ENCODE measurements around the gene GLB1L2. TPM values are rescaled to one million over a fixed set of nuclear protein-coding genes. Genes with fewer than 3 reads are reported as not detected.
A peak's percentile ranks its signal among the peaks of the same experiment; 100 is the strongest.

The GLB1L2 gene
- total RNA-seq, 1 experiment from 2014 or later: 19.0 TPM

DNA sequence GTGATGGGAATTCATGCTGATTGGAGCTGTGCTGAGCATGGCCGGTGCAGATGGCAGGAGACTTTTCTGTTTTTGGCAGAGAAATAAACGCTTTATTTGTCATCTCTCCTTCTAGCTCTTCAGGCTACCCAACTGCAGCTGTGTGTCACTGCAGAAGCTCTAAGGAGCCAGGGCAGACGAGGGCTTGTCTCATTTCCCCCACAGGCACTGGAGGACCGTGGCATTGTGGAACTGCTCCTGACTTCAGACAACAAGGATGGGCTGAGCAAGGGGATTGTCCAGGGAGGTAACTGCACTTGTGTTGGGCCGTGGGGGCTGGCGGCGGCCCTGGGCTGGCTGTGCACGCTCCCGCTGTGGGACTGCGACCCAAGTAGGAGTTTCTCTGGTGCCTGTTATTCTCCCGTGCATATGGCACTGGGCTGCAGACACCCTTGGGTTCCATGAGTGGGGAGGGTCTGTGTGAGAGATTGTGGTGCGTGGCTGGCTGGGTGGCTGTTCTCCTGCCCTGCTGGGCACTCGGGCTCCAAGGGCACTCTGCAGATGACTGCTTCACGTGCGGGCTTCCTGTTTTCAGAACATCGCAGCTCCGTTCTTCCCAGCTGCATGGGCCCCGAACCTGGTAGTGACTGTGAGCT is 27.2 kb downstream of the GLB1L2 start:
- no peak overlapping the region for H3K27ac Mint-ChIP-seq (ENCODE audit: unreplicated experiment)
- H3K27me3 Mint-ChIP-seq (ENCODE audit: unreplicated experiment): no peaks in the 10 kb centered on the region
- no peak for DNase-seq
- H3K4me3 Mint-ChIP-seq (ENCODE audit: low read depth, unreplicated experiment): no peak overlapping the region
- TF ChIP-seq, protein P1, sequence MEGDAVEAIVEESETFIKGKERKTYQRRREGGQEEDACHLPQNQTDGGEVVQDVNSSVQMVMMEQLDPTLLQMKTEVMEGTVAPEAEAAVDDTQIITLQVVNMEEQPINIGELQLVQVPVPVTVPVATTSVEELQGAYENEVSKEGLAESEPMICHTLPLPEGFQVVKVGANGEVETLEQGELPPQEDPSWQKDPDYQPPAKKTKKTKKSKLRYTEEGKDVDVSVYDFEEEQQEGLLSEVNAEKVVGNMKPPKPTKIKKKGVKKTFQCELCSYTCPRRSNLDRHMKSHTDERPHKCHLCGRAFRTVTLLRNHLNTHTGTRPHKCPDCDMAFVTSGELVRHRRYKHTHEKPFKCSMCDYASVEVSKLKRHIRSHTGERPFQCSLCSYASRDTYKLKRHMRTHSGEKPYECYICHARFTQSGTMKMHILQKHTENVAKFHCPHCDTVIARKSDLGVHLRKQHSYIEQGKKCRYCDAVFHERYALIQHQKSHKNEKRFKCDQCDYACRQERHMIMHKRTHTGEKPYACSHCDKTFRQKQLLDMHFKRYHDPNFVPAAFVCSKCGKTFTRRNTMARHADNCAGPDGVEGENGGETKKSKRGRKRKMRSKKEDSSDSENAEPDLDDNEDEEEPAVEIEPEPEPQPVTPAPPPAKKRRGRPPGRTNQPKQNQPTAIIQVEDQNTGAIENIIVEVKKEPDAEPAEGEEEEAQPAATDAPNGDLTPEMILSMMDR (IDR thresholded peaks at IDR 0.05; ENCODE audit: unreplicated experiment): no peak
- no peaks in the 10 kb centered on the region for H3K4me1 Mint-ChIP-seq (ENCODE audit: low read depth, unreplicated experiment)
- intact Hi-C loops (cut with micrococcal nuclease; ENCODE audit: unreplicated experiment): no loop called here
- CTCF ChIA-PET: no interaction called here
- H3K36me3 Mint-ChIP-seq (ENCODE audit: insufficient read depth, unreplicated experiment): peaks cover 3% of the 10 kb centered on the region
- BruUV-seq (replicated peaks): no TSS peak
- peaks cover 3% of the 10 kb centered on the region for H3K9me3 Mint-ChIP-seq (ENCODE audit: low read depth, unreplicated experiment)

DNA sequence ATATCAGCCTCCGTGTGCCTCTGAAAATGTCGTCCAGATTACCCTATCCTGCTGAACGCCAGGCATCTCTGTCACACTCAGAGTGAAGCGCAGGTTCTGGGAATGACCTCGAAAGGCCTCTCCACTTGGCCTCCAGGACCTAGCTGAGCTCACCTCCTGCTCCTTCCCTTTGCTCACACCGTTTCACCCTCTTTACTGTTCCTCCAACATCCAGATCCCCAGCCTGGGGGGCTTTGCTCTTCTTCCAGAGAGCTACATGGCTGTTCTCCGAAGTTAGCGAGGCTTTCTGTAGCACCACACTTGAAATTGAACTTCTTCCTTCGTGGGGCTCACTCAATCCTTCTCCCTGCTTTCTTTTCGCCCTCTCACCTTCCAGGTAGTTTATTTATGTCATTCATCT is 27.9 kb downstream of the GLB1L2 start:
- H3K27me3 Mint-ChIP-seq (ENCODE audit: unreplicated experiment): no peaks in the 10 kb centered on the region
- no peak overlapping the region for H3K4me3 Mint-ChIP-seq (ENCODE audit: low read depth, unreplicated experiment)
- peaks cover 3% of the 10 kb centered on the region for H3K36me3 Mint-ChIP-seq (ENCODE audit: insufficient read depth, unreplicated experiment)
- CTCF ChIA-PET: no interaction called here
- no TSS peak for BruUV-seq (replicated peaks)
- no peaks in the 10 kb centered on the region for H3K4me1 Mint-ChIP-seq (ENCODE audit: low read depth, unreplicated experiment)
- TF ChIP-seq, protein P1 (IDR thresholded peaks at IDR 0.05; ENCODE audit: unreplicated experiment): no peak
- H3K9me3 Mint-ChIP-seq (ENCODE audit: low read depth, unreplicated experiment): peaks cover 3% of the 10 kb centered on the region
- intact Hi-C loops (cut with micrococcal nuclease; ENCODE audit: unreplicated experiment): no loop called here
- no peak for DNase-seq
- no peak overlapping the region for H3K27ac Mint-ChIP-seq (ENCODE audit: unreplicated experiment)

DNA sequence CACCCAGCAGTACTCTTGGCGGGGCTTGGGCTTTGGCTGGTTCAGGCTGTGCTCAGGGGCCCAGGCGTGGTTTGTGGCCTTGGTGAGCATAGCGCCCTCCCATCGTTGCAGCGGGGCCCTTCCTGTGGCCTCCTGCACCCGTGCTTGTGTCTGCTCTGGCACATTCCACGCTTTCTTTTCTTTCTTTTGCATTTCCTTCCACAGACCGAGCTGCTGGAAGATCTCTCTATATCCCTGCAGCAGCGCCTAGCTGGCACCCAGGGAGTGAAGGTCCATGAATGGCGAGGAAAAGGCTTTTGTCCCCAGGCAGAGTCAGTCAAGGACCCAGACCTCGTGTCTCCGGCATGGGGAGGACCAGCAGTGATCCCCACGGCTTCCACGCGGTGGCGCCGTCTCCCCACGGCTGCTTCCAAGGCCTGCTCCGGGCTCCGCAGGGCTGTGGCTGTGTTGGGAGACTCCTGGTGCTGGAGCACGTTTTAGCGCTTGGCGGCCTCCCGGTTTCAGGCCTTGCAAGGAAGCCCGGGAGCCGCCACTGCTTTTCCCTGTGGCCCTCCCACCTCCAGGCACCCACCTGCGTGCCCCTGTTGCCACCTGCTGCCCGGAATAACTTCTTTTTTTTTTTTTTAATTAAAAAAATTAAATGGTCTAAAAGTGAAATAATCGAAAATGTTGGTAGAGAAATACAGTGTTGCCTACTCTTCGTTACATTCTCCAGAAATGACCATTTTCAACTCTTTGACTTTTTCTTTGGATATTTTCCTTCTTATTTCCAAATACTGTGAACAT is 28.5 kb downstream of the GLB1L2 start:
- BruUV-seq (replicated peaks): no TSS peak
- peak; percentile 62 for DNase-seq
- TF ChIP-seq, protein P1 (IDR thresholded peaks at IDR 0.05; ENCODE audit: unreplicated experiment): peak; percentile 68
- peaks cover 3% of the 10 kb centered on the region for H3K36me3 Mint-ChIP-seq (ENCODE audit: insufficient read depth, unreplicated experiment)
- peaks cover 3% of the 10 kb centered on the region for H3K9me3 Mint-ChIP-seq (ENCODE audit: low read depth, unreplicated experiment)
- intact Hi-C loops (cut with micrococcal nuclease; ENCODE audit: unreplicated experiment): no loop called here
- H3K4me3 Mint-ChIP-seq (ENCODE audit: low read depth, unreplicated experiment): no peak overlapping the region
- H3K27me3 Mint-ChIP-seq (ENCODE audit: unreplicated experiment): no peaks in the 10 kb centered on the region
- CTCF ChIA-PET: no interaction called here
- no peaks in the 10 kb centered on the region for H3K4me1 Mint-ChIP-seq (ENCODE audit: low read depth, unreplicated experiment)
- no peak overlapping the region for H3K27ac Mint-ChIP-seq (ENCODE audit: unreplicated experiment)

DNA sequence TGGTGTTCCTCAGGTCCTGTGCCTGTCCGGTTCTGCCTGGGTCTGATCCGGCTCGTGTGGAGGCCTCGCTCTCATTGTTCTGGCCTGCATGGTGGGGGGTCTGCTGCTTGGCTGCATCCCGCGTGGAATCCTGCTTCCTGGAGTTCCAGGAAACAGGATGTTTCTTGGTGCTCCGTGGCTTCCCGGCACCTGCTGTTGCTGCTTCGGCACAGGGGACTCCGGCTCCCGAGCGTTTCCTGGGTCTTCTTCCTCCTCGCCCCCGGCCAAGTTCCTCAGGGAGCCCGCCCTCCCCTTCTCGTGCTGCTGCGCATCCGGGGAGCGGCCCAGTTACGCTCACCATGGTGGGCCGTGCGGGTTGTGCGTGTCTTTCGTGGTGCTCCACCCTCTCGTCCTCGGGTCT is 29.9 kb downstream of the GLB1L2 start:
- CTCF ChIA-PET: no interaction called here
- H3K27me3 Mint-ChIP-seq (ENCODE audit: unreplicated experiment): no peaks in the 10 kb centered on the region
- TF ChIP-seq, protein P1 (IDR thresholded peaks at IDR 0.05; ENCODE audit: unreplicated experiment): no peak
- DNase-seq: no peak
- H3K4me1 Mint-ChIP-seq (ENCODE audit: low read depth, unreplicated experiment): no peaks in the 10 kb centered on the region
- H3K9me3 Mint-ChIP-seq (ENCODE audit: low read depth, unreplicated experiment): peaks cover 3% of the 10 kb centered on the region
- intact Hi-C loops (cut with micrococcal nuclease; ENCODE audit: unreplicated experiment): no loop called here
- H3K36me3 Mint-ChIP-seq (ENCODE audit: insufficient read depth, unreplicated experiment): peaks cover 3% of the 10 kb centered on the region
- BruUV-seq (replicated peaks): no TSS peak
- H3K27ac Mint-ChIP-seq (ENCODE audit: unreplicated experiment): no peak overlapping the region
- H3K4me3 Mint-ChIP-seq (ENCODE audit: low read depth, unreplicated experiment): no peak overlapping the region

Measured in Calu3 (cell line).